GM13976 (cell line): Measurements from ENCODE around the gene TACC2.

Experiments
- DNase-seq: peaks from one replicate; pipeline ENCODE4 v3.0.0; 2012; ENCODE audit warnings: low spot score
- in situ Hi-C: fragments of 300-500 bp; cut with MboI; formaldehyde crosslinking; loops from one replicate; pipeline ENCODE4 v1.12.0; 2022; ENCODE audit warnings: low sequenced_read_pairs, mixed read lengths, inconsistent platforms; ENCODE audit not compliant: unreplicated experiment
- TF ChIP-seq, protein P1 (sequence below): IDR thresholded peaks from 2 replicates; pipeline ENCODE4 v1.5.1; 2012; ENCODE audit warnings: borderline replicate concordance, mild to moderate bottlenecking; ENCODE audit not compliant: insufficient read depth; ENCODE audit errors: extremely low read depth, missing control alignments, control extremely low read depth

TACC2 gene

GRCh38 chr10:122144199-122144598 is 155.2 kb downstream of the TACC2 start:
- TF ChIP-seq, protein P1, sequence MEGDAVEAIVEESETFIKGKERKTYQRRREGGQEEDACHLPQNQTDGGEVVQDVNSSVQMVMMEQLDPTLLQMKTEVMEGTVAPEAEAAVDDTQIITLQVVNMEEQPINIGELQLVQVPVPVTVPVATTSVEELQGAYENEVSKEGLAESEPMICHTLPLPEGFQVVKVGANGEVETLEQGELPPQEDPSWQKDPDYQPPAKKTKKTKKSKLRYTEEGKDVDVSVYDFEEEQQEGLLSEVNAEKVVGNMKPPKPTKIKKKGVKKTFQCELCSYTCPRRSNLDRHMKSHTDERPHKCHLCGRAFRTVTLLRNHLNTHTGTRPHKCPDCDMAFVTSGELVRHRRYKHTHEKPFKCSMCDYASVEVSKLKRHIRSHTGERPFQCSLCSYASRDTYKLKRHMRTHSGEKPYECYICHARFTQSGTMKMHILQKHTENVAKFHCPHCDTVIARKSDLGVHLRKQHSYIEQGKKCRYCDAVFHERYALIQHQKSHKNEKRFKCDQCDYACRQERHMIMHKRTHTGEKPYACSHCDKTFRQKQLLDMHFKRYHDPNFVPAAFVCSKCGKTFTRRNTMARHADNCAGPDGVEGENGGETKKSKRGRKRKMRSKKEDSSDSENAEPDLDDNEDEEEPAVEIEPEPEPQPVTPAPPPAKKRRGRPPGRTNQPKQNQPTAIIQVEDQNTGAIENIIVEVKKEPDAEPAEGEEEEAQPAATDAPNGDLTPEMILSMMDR = no peak
- DNase-seq = no peak
- in situ Hi-C loops = no loop called here

GRCh38 chr10:122145113-122145512 is 156.2 kb downstream of the TACC2 start:
- TF ChIP-seq, protein P1 = no peak
- DNase-seq = no peak
- in situ Hi-C loops = no loop called here

DNA sequence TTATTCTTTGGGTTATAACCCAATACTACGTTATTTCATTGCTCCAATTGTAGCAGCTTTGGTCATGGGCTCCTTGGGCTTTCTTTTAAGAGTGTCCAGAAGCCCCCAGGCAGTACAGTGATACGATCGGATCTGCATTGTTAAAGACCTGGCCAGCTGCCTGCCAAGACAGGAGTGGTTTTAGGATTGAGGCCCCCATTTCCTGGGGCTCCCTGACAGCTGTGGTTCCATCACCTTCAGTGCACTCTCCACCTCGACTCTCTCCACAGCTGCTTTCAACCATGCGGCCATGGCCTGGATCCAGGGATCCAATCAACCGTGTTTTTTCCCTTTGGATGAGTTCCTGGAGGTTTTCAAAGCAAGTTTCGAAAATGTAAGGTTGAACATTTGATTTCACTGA is 158.7 kb downstream of the TACC2 start:
- in situ Hi-C loops = no loop called here
- no peak for DNase-seq
- TF ChIP-seq, protein P1 = no peak

DNA sequence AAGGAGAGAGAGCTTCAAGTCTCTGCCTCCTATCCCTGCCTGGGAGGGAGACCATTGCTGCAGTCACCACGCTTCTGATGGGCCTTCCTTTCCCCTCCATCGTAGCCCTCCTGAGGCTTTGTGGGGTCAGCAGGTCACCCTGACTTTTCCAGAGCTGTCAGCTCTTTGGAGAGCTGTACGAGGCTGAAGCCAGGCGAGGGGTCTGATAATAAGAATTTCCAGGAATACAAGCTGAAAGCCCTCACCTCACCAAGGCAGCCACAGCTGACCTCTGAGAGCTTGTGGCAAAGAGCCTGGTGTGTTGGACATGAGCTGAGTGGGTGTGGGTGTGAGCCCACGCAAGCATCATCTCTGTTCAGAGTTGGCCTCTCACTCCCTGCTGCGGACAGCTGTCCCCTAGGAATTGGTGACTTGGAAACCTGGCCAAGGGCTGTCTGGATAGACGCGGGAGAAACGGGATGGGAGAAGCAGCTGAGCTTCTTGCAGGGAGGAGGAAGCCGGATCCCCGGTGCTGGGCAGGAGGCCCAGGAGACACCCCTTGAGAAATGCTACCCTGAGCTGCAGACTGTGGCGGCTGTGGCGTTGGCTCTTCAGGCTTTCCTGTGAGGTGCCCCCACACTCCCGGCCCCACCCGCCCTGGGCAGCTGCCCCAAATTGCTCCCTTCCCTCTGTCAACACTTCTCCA is 160.1 kb downstream of the TACC2 start:
- in situ Hi-C loops = no loop called here

GRCh38 chr10:122149561-122150505 is 160.9 kb downstream of the TACC2 start:
- no peak for DNase-seq
- TF ChIP-seq, protein P1 = no peak
- in situ Hi-C loops = no loop called here

More for the DNA sequence above, 160.1 kb downstream of the TACC2 start:
- TF ChIP-seq, protein P1 = no peak
- DNase-seq = no peak

DNA sequence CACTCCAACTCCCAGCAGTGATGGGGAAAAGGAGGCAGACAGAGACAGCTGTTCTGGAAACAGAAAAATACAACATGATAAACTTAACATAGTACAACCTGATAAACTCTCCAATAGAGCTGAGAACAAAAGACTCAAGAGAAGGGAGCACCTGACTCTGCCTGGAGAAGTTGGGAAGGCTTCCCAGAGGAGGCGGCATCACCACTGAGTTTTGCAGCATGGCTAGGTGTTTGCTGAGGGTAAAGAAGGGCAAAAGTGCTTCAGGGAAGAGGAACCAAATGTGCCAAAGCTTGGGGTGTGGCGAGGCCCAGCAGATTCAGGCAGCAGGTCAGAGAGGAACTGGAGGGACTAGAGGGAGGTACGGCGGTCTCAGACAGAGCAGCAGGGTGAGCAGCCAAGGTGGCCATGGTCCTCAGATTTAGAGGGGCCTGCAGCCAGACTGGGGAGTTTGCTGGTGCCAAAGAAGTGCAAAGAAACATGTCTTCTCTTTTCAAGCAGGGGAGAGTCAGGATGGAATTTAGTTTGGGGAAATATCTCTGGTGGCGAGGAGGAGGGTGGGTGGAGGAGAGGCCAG is 162.2 kb downstream of the TACC2 start:
- no peak for DNase-seq
- in situ Hi-C loops = no loop called here
- TF ChIP-seq, protein P1 = no peak
